Measurements from ENCODE around the gene ARRB1. TPM values are rescaled to one million over a fixed set of nuclear protein-coding genes. Genes with fewer than 3 reads are reported as not detected.

Gene ARRB1
- total and polyA plus RNA-seq, 7 experiments from 2014 or later: 7.5 to 104 (median 58.0) TPM

DNA sequence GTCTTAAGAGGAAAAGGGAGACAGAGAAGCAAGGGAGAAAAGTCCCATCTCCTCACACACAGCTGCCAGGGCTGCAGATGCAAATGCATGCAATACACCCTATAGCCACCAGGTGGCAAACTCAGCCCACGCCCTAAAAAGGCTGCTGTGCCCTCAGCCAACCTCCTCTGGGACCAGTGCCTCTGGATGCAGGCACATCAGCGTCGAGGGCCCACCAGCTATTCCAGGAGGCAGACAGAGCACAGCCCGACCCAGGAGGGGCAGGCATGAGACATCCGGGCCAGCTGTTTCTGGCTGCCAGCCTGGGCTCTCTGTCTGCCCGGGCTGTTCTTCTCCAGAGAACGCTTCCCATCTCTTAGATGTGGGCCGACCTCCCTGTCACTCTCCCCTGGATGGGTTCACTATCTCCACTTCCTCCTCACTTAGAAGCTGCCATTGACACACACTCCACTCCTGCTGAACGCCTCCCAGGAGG is 71.2 kb downstream of the ARRB1 start:
- Mint-ChIP-seq H3K9me3 (no peaks in the 10 kb centered on the region), H3K27me3 (no peaks in the 10 kb centered on the region), H3K27ac (peak overlapping the region; percentile 79 to 99 (median 91)), H3K4me1 (peaks cover 34 to 57% (median 47%) of the 10 kb centered on the region in 7 donors), H3K36me3 (peaks cover 4 to 21% (median 20%) of the 10 kb centered on the region in 5 donors), H3K4me3 (peak overlapping the region in 5 of 10 donors; percentile 16 to 65 (median 60))
- Histone ChIP-seq H3K27me3 (ENCODE audit: control insufficient read depth in 2 of 2, insufficient read depth in 2 of 2, low read length in 2 of 2) (no peaks in the 10 kb centered on the region), H3K4me1 (ENCODE audit: control insufficient read depth in 2 of 2, insufficient read depth in 2 of 2, low read length in 2 of 2) (peaks cover 27 to 46% of the 10 kb centered on the region in 2 donors), H3K9me3 (ENCODE audit: control insufficient read depth in 2 of 3, low read length in 3 of 3) (no peaks in the 10 kb centered on the region), H3K4me3 (ENCODE audit: low read length) (no peak overlapping the region), H3K27ac (ENCODE audit: low read depth, low read length) (no peak overlapping the region), H3K36me3 (ENCODE audit: control insufficient read depth in 2 of 3, insufficient read depth in 3 of 3, low read length in 3 of 3) (peaks cover 0 to 67% (median 3%) of the 10 kb centered on the region in 3 experiments)
- POLR2A ChIA-PET: interaction anchor here (0.8 to 8.5 kb wide), 7 partner anchors 49 to 137 kb away, joined by 3 to 119 read pairs (median 9); partner anchors contain the start of gene ARRB1
- DNase-seq: peak; percentile 56 to 83 (median 69)
- intact Hi-C loops (cut with micrococcal nuclease): loop anchor here (1.0 kb wide), 6 partner anchors 48 to 252 kb away; no protein-coding TSS in a partner anchor
- CTCF ChIA-PET: interaction anchor here (0.5 to 14.8 kb wide), 26 partner anchors 9 to 258 kb away, joined by 3 to 416 read pairs (median 5); partner anchors contain the start of genes GDPD5 and RPS3
- peak; percentile 78 for ATAC-seq

DNA sequence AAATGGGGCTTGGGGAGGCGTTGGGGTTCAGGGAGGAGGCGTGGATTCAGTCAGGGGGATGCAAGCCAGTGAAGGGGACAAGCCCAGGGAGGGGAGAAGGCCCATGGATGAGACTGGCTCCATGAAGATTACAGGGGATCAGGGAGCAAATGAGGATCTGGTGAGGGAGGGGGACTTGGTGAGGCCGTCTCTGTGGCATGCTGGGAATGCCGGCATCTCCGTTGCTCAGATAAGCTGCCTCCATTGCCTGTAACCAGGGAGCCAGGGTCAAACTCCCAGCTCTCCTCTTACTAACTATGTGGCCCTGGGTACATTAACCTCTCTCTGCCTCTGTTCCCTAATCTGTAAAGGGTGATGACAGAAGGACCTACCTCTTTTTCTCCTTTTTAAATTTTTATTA is 72.2 kb downstream of the ARRB1 start:
- H3K4me1 ChIP-seq (ENCODE audit: control insufficient read depth in 2 of 2, insufficient read depth in 2 of 2, low read length in 2 of 2): peaks cover 33 to 52% of the 10 kb centered on the region in 2 donors
- H3K4me3 Mint-ChIP-seq: peak overlapping the region in 1 of 10 donors; percentile 49
- H3K27ac Mint-ChIP-seq: peak overlapping the region; percentile 58 to 99 (median 97)
- H3K27me3 Mint-ChIP-seq: no peaks in the 10 kb centered on the region
- peaks cover 4 to 22% (median 20%) of the 10 kb centered on the region in 5 donors for H3K36me3 Mint-ChIP-seq
- ChIA-PET CTCF (interaction anchor here (0.7 to 14.8 kb wide), 19 partner anchors 9 to 253 kb away, joined by 3 to 416 read pairs (median 7); partner anchors contain the start of genes GDPD5 and RPS3), POLR2A (interaction anchor here (0.6 to 8.5 kb wide), 7 partner anchors 63 to 136 kb away, joined by 3 to 119 read pairs (median 9); partner anchors contain the start of gene ARRB1)
- no peak overlapping the region for H3K4me3 ChIP-seq (ENCODE audit: low read length)
- no peaks in the 10 kb centered on the region for H3K9me3 Mint-ChIP-seq
- peak overlapping the region; percentile 70 for H3K27ac ChIP-seq (ENCODE audit: low read depth, low read length)
- intact Hi-C loops (cut with micrococcal nuclease): loop anchor here in 1 of 2 donors (5.0 kb wide), 1 partner anchor 248 kb away; the partner anchor contains the start of gene GDPD5
- H3K4me1 Mint-ChIP-seq: peaks cover 35 to 66% (median 50%) of the 10 kb centered on the region in 7 donors
- no peaks in the 10 kb centered on the region for H3K27me3 ChIP-seq (ENCODE audit: control insufficient read depth in 2 of 2, insufficient read depth in 2 of 2, low read length in 2 of 2)
- DNase-seq (peak in 1 of 9 donors; percentile 3), ATAC-seq (no peak)
- no peaks in the 10 kb centered on the region for H3K9me3 ChIP-seq (ENCODE audit: control insufficient read depth in 2 of 3, low read length in 3 of 3)
- peaks cover 0 to 61% (median 3%) of the 10 kb centered on the region in 3 experiments for H3K36me3 ChIP-seq (ENCODE audit: control insufficient read depth in 2 of 3, insufficient read depth in 3 of 3, low read length in 3 of 3)

DNA sequence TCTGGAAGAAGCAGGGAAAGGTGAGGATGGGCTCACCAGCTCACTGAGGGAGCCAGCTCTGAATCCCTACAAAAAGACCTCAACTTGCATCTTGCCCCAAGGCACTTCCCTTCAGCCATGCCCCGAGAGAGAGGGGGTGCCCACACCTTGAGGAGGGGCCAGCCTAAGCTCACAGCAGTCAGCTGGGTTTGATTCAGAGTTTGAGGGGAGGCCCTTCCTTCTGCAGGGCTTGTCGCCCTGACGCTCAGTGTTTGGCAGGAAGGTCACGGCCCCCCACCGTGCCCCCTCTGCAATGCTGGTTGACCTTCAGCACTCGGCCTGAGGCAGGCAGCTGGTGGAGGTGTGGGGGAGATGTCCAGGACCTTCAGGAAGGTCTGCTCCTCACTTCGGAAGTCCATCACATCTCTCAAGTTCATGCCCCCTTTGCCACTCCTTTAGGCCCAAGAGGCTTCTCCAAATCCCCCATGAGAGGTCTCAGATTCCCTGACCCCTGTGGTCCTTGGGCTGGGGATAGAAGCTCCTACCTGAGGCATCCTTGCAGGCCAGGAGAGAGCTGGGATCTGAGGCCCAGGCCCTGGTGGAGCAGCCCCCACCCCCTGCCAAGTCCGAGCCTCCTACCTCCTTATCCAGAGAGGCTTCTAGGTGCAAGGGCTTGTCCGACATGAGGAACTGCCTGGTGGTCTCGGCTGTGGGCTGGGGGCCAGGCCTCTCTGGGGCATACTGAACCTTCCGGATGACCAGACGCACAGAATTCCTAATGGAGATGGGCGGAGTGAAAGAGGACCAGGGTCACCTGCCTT is 73.3 kb downstream of the ARRB1 start:
- no peaks in the 10 kb centered on the region for H3K27me3 Mint-ChIP-seq
- H3K9me3 Mint-ChIP-seq: no peaks in the 10 kb centered on the region
- Histone ChIP-seq H3K9me3 (ENCODE audit: control insufficient read depth in 2 of 3, low read length in 3 of 3) (no peaks in the 10 kb centered on the region), H3K4me1 (ENCODE audit: control insufficient read depth in 2 of 2, insufficient read depth in 2 of 2, low read length in 2 of 2) (peaks cover 42 to 63% of the 10 kb centered on the region in 2 donors), H3K27ac (ENCODE audit: low read depth, low read length) (peak overlapping the region; percentile 70), H3K27me3 (ENCODE audit: control insufficient read depth in 2 of 2, insufficient read depth in 2 of 2, low read length in 2 of 2) (no peaks in the 10 kb centered on the region), H3K4me3 (ENCODE audit: low read length) (no peak overlapping the region), H3K36me3 (ENCODE audit: control insufficient read depth in 2 of 3, insufficient read depth in 3 of 3, low read length in 3 of 3) (peaks cover 0 to 59% (median 7%) of the 10 kb centered on the region in 3 experiments)
- H3K4me3 Mint-ChIP-seq: peak overlapping the region in 3 of 10 donors; percentile 49 to 75 (median 63)
- ATAC-seq: no peak
- peak overlapping the region in 8 of 9 donors; percentile 91 to 99 (median 98) for H3K27ac Mint-ChIP-seq
- ChIA-PET CTCF (interaction anchor here (2.2 to 14.8 kb wide), 4 partner anchors 52 to 168 kb away, joined by 7 to 416 read pairs (median 138); no protein-coding TSS in a partner anchor), POLR2A (interaction anchor here (0.6 to 8.5 kb wide), 7 partner anchors 10 to 109 kb away, joined by 3 to 119 read pairs (median 22); partner anchors contain the start of gene ARRB1)
- peaks cover 4 to 25% (median 20%) of the 10 kb centered on the region in 5 donors for H3K36me3 Mint-ChIP-seq
- peaks cover 44 to 77% (median 56%) of the 10 kb centered on the region in 7 donors for H3K4me1 Mint-ChIP-seq
- intact Hi-C loops (cut with micrococcal nuclease): loop anchor here in 1 of 2 donors (5.0 kb wide), 1 partner anchor 249 kb away; the partner anchor contains the start of gene GDPD5
- peak in 1 of 9 donors; percentile 4 for DNase-seq

DNA sequence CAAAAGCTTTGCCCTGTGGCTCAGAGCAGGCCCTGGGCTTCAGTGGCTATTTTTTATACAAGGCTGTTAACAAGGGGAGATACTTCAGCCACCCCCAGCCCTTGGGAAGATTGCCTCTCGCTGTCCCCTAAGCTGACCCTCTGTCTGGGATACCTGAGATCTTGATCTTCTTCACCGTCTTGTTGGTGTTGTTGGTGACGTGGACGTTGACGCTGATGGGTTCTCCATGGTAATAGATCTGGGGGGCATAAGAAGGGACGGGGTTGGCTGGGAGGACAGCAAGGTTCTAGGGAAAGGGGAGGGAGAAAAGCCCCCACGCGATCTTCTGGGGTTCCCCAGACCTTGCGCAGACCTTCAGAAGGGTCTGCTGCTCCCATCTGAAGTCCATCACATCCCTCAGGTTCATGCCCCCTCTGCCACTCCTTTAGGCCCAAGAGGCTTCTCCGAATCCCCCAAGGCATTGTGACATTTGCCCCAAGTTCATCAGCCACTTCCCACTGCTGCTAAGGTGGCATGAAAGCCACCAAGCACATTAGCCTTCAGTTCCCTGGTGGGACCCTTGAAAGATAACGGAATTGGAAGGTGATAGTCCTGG is 74.2 kb downstream of the ARRB1 start:
- H3K9me3 ChIP-seq (ENCODE audit: control insufficient read depth in 2 of 3, low read length in 3 of 3): no peaks in the 10 kb centered on the region
- ChIA-PET CTCF (interaction anchor here (0.8 to 14.8 kb wide), 9 partner anchors 20 to 254 kb away, joined by 3 to 416 read pairs (median 19); partner anchors contain the start of gene TPBGL), POLR2A (interaction anchor here (0.6 to 8.5 kb wide), 15 partner anchors 15 to 946 kb away, joined by 3 to 119 read pairs (median 15); partner anchors contain the start of genes ARRB1 and RPS3)
- no peak for ATAC-seq
- Mint-ChIP-seq H3K9me3 (no peaks in the 10 kb centered on the region), H3K4me1 (peaks cover 49 to 86% (median 62%) of the 10 kb centered on the region in 7 donors), H3K27me3 (no peaks in the 10 kb centered on the region), H3K36me3 (peaks cover 4 to 26% (median 20%) of the 10 kb centered on the region in 5 donors), H3K27ac (peak overlapping the region; percentile 91 to 100 (median 98)), H3K4me3 (peak overlapping the region in 9 of 10 donors; percentile 20 to 85 (median 38))
- H3K4me3 ChIP-seq (ENCODE audit: low read length): peak overlapping the region; percentile 31
- DNase-seq: no peak
- peaks cover 0 to 57% (median 4%) of the 10 kb centered on the region in 3 experiments for H3K36me3 ChIP-seq (ENCODE audit: control insufficient read depth in 2 of 3, insufficient read depth in 3 of 3, low read length in 3 of 3)
- no peaks in the 10 kb centered on the region for H3K27me3 ChIP-seq (ENCODE audit: control insufficient read depth in 2 of 2, insufficient read depth in 2 of 2, low read length in 2 of 2)
- peak overlapping the region; percentile 70 for H3K27ac ChIP-seq (ENCODE audit: low read depth, low read length)
- H3K4me1 ChIP-seq (ENCODE audit: control insufficient read depth in 2 of 2, insufficient read depth in 2 of 2, low read length in 2 of 2): peaks cover 42 to 72% of the 10 kb centered on the region in 2 donors
- intact Hi-C loops (cut with micrococcal nuclease): loop anchor here in 1 of 2 donors (5.0 kb wide), 1 partner anchor 250 kb away; the partner anchor contains the start of gene GDPD5

DNA sequence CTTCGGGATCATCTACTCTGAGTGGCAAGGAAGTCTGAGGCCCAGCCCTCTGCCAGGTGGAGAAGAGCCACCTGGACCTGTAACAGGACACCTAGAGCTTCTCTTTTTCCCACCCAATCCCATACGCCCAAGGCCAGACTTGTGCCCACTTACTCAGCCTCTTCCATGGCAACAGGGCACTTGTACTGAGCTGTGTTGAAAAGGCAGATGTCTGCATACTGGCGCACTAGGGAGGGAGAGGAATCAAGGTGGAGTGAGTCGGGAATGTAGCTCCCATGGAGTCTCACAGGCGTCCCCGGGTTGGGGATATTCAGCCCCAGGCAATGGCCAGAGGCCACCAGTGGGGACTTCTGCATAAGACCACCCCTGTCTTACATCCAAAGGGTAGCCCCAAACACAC is 74.8 kb downstream of the ARRB1 start:
- Mint-ChIP-seq H3K27me3 (no peaks in the 10 kb centered on the region), H3K27ac (peak overlapping the region; percentile 91 to 100 (median 98)), H3K4me1 (peaks cover 49 to 90% (median 68%) of the 10 kb centered on the region in 7 donors), H3K36me3 (peaks cover 4 to 26% (median 20%) of the 10 kb centered on the region in 5 donors), H3K4me3 (peak overlapping the region; percentile 67 to 87 (median 82)), H3K9me3 (no peaks in the 10 kb centered on the region)
- CTCF ChIA-PET: interaction anchor here (0.7 to 14.8 kb wide), 13 partner anchors 9 to 254 kb away, joined by 3 to 416 read pairs (median 5); partner anchors contain the start of gene TPBGL
- DNase-seq: no peak
- H3K27ac ChIP-seq (ENCODE audit: low read depth, low read length): peak overlapping the region; percentile 70
- no peak for ATAC-seq
- H3K9me3 ChIP-seq (ENCODE audit: control insufficient read depth in 2 of 3, low read length in 3 of 3): no peaks in the 10 kb centered on the region
- H3K4me1 ChIP-seq (ENCODE audit: control insufficient read depth in 2 of 2, insufficient read depth in 2 of 2, low read length in 2 of 2): peaks cover 42 to 72% of the 10 kb centered on the region in 2 donors
- intact Hi-C loops (cut with micrococcal nuclease): loop anchor here in 1 of 2 donors (5.0 kb wide), 1 partner anchor 251 kb away; the partner anchor contains the start of gene GDPD5
- H3K27me3 ChIP-seq (ENCODE audit: control insufficient read depth in 2 of 2, insufficient read depth in 2 of 2, low read length in 2 of 2): no peaks in the 10 kb centered on the region
- H3K36me3 ChIP-seq (ENCODE audit: control insufficient read depth in 2 of 3, insufficient read depth in 3 of 3, low read length in 3 of 3): peaks cover 0 to 59% (median 4%) of the 10 kb centered on the region in 3 experiments
- H3K4me3 ChIP-seq (ENCODE audit: low read length): peak overlapping the region; percentile 31
- POLR2A ChIA-PET: interaction anchor here (0.6 to 8.5 kb wide), 20 partner anchors 14 to 947 kb away, joined by 3 to 119 read pairs (median 8); partner anchors contain the start of genes ARRB1 and RPS3

All from naive thymus-derived CD4-positive, alpha-beta T cell (primary cell).